GM03348 (cell line): ENCODE results near the gene NEURL1.
"Not testable (repeated sequence)": the region's sequence is repeated elsewhere in the genome, so short reads cannot be mapped to it uniquely, and the experiment has no call there.

Experiments used
- DNase-seq: peaks from one replicate; pipeline ENCODE4 v3.0.0; 2012; ENCODE audit warnings: low spot score

NEURL1 gene

GRCh38 chr10:103514244-103514643 lies 20.7 kb downstream of the NEURL1 start:
- DNase-seq, result no peak

GRCh38 chr10:103517234-103518085 lies 24.0 kb downstream of the NEURL1 start:
- no peak for DNase-seq

GRCh38 chr10:103519798-103520197 lies 26.3 kb downstream of the NEURL1 start:
- DNase-seq, result no peak

- not testable (repeated sequence) for DNase-seq
Measured at GRCh38 chr10:103522006-103522405, 28.5 kb downstream of the NEURL1 start.

GRCh38 chr10:103523683-103524082 lies 30.2 kb downstream of the NEURL1 start:
- no peak for DNase-seq

- DNase-seq, result no peak
Measured at GRCh38 chr10:103525901-103526300, 32.4 kb downstream of the NEURL1 start.

- not testable (repeated sequence) for DNase-seq
Measured at GRCh38 chr10:103527476-103527875, 34.0 kb downstream of the NEURL1 start.

- no peak for DNase-seq
Measured at GRCh38 chr10:103528549-103528948, 35.0 kb downstream of the NEURL1 start.

- DNase-seq, result no peak
Measured at GRCh38 chr10:103529539-103529938, 36.0 kb downstream of the NEURL1 start.

- no peak for DNase-seq
Measured at GRCh38 chr10:103533827-103534226, 40.3 kb downstream of the NEURL1 start.

- DNase-seq, result no peak
Measured at GRCh38 chr10:103534621-103535498, 41.4 kb downstream of the NEURL1 start.

- DNase-seq, result no peak
Measured at GRCh38 chr10:103535595-103535994, 42.1 kb downstream of the NEURL1 start.

- no peak for DNase-seq
Measured at GRCh38 chr10:103539751-103540150, 46.2 kb downstream of the NEURL1 start.

GRCh38 chr10:103540722-103541121 lies 47.2 kb downstream of the NEURL1 start:
- DNase-seq, result no peak

- DNase-seq, result no peak
Measured at GRCh38 chr10:103541616-103542015, 48.1 kb downstream of the NEURL1 start.

- DNase-seq, result peak; percentile 68
Measured at GRCh38 chr10:103542764-103543616, 49.5 kb downstream of the NEURL1 start.

GRCh38 chr10:103543617-103544525 lies 50.4 kb downstream of the NEURL1 start:
- no peak for DNase-seq

GRCh38 chr10:103544657-103545310 lies 51.3 kb downstream of the NEURL1 start:
- DNase-seq, result no peak

GRCh38 chr10:103545366-103545765 lies 51.9 kb downstream of the NEURL1 start:
- DNase-seq, result no peak

- DNase-seq, result no peak
Measured at GRCh38 chr10:103545771-103546281, 52.3 kb downstream of the NEURL1 start.
